ENCODE measurements around the gene LCNL1.

DNA sequence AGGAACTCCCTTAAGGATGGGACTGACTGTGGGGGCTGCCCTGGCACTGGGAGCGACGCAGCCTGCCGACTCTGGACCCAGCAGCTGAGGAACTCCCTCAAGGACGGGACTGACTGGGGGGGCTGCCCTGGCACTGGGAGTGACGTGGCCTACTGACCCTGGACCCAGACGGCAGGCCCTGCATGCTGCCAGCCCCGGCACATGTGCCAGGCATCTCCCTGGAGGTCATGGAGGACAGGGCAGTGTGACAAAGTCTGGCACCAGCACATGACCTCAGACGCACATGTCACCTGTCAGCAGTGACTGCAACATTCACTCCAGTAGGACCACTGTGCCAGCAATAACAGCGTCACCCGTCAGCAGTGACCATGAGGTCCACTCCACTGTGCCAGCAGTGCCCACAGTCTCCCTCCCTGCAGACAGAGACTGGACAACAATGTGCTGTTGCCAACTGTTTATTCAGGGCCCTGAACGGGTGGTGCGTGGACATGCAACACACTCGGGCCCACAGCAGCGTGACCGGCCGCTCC is 42.7 kb upstream of the LCNL1 start:
- TF ChIP-seq, protein P1, sequence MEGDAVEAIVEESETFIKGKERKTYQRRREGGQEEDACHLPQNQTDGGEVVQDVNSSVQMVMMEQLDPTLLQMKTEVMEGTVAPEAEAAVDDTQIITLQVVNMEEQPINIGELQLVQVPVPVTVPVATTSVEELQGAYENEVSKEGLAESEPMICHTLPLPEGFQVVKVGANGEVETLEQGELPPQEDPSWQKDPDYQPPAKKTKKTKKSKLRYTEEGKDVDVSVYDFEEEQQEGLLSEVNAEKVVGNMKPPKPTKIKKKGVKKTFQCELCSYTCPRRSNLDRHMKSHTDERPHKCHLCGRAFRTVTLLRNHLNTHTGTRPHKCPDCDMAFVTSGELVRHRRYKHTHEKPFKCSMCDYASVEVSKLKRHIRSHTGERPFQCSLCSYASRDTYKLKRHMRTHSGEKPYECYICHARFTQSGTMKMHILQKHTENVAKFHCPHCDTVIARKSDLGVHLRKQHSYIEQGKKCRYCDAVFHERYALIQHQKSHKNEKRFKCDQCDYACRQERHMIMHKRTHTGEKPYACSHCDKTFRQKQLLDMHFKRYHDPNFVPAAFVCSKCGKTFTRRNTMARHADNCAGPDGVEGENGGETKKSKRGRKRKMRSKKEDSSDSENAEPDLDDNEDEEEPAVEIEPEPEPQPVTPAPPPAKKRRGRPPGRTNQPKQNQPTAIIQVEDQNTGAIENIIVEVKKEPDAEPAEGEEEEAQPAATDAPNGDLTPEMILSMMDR (optimal IDR thresholded peaks at IDR 0.05 in 1 of 3, IDR thresholded peaks at IDR 0.05 in 1 of 3, conservative IDR thresholded peaks at IDR 0.05 in 1 of 3; ENCODE audit: extremely low read depth in 1 of 3, insufficient read depth in 2 of 3, low read length in 3 of 3): no peak
- TF ChIP-seq EZH2 (IDR thresholded peaks at IDR 0.05; ENCODE audit: low read length): no peak
